COLO668 (cell line): ENCODE results near the gene EXD3.

Experiments
- DNase-seq: peaks from one replicate; lab custom pipeline; 2025; ENCODE audit not compliant: unreplicated experiment; lab: John Stamatoyannopoulos, UW

EXD3 gene

GRCh38 chr9:137448602-137448962 is 25.6 kb upstream of the EXD3 start:
- no peak for DNase-seq

- no peak for DNase-seq
Measured at GRCh38 chr9:137447722-137448601, 25.0 kb upstream of the EXD3 start.

- no peak for DNase-seq
Measured at GRCh38 chr9:137446851-137447471, 24.0 kb upstream of the EXD3 start.

GRCh38 chr9:137445930-137446431 is 23.0 kb upstream of the EXD3 start:
- DNase-seq, result peak; percentile 77

- peak; percentile 83 for DNase-seq
Measured at GRCh38 chr9:137445275-137445807, 22.4 kb upstream of the EXD3 start.

GRCh38 chr9:137444106-137444790 is 21.3 kb upstream of the EXD3 start:
- no peak for DNase-seq

- no peak for DNase-seq
Measured at GRCh38 chr9:137441935-137442321, 19.0 kb upstream of the EXD3 start.

GRCh38 chr9:137441289-137441934 is 18.4 kb upstream of the EXD3 start, which contains the start of gene ENTPD8:
Gene ENTPD8, minus strand, starts transcription at chr9:137441357. Its CDS starts 3,072 bp downstream, at chr9:137438285.
- DNase-seq, result peak; percentile 96

- DNase-seq, result no peak
Measured at GRCh38 chr9:137439158-137439714, 16.3 kb upstream of the EXD3 start.

- DNase-seq, result no peak
Measured at GRCh38 chr9:137438591-137439157, 15.7 kb upstream of the EXD3 start.

- DNase-seq, result peak; percentile 14
Measured at GRCh38 chr9:137437691-137438590, 15.0 kb upstream of the EXD3 start.

- no peak for DNase-seq
Measured at GRCh38 chr9:137436761-137437600, 14.0 kb upstream of the EXD3 start.

GRCh38 chr9:137435980-137436760 is 13.2 kb upstream of the EXD3 start:
- DNase-seq, result peak; percentile 79

- no peak for DNase-seq
Measured at GRCh38 chr9:137435381-137435891, 12.5 kb upstream of the EXD3 start.

GRCh38 chr9:137434498-137435380 is 11.8 kb upstream of the EXD3 start:
- DNase-seq, result no peak

GRCh38 chr9:137433916-137434431 is 11.0 kb upstream of the EXD3 start:
- no peak for DNase-seq
